Measurements from ENCODE around the gene CMBL. TPM values are rescaled to one million over a fixed set of nuclear protein-coding genes. Genes with fewer than 3 reads are reported as not detected.

CMBL gene
- total RNA-seq, 1 donor from 2014 or later: 20.5 TPM

DNA sequence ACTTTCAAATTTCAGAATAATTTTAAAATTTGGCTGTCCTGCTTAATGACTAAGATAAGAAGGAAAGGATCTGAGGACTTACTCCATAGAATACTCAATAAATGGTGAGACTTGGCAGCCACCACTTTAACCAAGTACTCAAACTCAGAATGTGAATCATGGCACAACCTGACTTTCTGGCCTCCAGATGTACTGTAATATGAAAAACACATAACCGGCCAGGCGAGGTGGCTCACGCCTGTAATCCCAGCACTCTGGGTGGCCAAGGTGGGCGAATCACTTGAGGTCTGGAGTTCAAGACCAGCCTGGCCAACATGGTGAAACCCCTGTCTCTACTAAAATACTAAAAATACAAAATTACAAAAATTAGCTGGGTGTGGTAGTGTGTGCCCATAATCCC lies 35.8 kb upstream of the CMBL start:
- no peak for DNase-seq (ENCODE audit: low spot score)
- TF ChIP-seq, protein P1, sequence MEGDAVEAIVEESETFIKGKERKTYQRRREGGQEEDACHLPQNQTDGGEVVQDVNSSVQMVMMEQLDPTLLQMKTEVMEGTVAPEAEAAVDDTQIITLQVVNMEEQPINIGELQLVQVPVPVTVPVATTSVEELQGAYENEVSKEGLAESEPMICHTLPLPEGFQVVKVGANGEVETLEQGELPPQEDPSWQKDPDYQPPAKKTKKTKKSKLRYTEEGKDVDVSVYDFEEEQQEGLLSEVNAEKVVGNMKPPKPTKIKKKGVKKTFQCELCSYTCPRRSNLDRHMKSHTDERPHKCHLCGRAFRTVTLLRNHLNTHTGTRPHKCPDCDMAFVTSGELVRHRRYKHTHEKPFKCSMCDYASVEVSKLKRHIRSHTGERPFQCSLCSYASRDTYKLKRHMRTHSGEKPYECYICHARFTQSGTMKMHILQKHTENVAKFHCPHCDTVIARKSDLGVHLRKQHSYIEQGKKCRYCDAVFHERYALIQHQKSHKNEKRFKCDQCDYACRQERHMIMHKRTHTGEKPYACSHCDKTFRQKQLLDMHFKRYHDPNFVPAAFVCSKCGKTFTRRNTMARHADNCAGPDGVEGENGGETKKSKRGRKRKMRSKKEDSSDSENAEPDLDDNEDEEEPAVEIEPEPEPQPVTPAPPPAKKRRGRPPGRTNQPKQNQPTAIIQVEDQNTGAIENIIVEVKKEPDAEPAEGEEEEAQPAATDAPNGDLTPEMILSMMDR (IDR thresholded peaks at IDR 0.05): no peak
- Mint-ChIP-seq H3K9me3 (ENCODE audit: low read depth) (no peaks in the 10 kb centered on the region), H3K27ac (ENCODE audit: unreplicated experiment) (no peak overlapping the region), H3K27me3 (ENCODE audit: low read depth) (no peaks in the 10 kb centered on the region), H3K36me3 (ENCODE audit: low read depth) (no peaks in the 10 kb centered on the region), H3K4me1 (ENCODE audit: low read depth) (no peaks in the 10 kb centered on the region), H3K4me3 (ENCODE audit: unreplicated experiment) (no peak overlapping the region)

DNA sequence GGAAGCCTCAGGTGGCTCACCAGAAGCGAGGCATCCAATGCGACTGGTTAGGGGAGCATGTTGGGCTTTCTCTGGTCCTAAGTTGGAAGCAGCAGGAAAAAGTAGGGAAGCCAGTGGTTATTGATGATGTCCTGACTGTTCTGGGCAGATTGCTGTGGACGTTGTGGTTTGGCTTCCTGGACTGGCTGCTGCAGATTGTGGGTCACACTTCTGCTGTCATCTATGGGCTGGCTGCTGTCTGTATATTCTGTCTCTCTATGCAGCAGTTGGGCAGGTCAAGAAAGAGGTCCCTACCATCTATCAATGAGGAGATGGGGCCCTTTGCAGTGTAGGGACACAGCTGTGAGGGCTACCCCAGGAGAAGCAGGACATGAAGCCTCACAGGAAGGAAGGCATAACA lies 32.3 kb upstream of the CMBL start:
- Mint-ChIP-seq H3K36me3 (ENCODE audit: low read depth) (no peaks in the 10 kb centered on the region), H3K27ac (ENCODE audit: unreplicated experiment) (no peak overlapping the region), H3K4me3 (ENCODE audit: unreplicated experiment) (no peak overlapping the region), H3K27me3 (ENCODE audit: low read depth) (no peaks in the 10 kb centered on the region), H3K4me1 (ENCODE audit: low read depth) (no peaks in the 10 kb centered on the region), H3K9me3 (ENCODE audit: low read depth) (no peaks in the 10 kb centered on the region)
- TF ChIP-seq, protein P1 (IDR thresholded peaks at IDR 0.05): no peak
- no peak for DNase-seq (ENCODE audit: low spot score)

DNA sequence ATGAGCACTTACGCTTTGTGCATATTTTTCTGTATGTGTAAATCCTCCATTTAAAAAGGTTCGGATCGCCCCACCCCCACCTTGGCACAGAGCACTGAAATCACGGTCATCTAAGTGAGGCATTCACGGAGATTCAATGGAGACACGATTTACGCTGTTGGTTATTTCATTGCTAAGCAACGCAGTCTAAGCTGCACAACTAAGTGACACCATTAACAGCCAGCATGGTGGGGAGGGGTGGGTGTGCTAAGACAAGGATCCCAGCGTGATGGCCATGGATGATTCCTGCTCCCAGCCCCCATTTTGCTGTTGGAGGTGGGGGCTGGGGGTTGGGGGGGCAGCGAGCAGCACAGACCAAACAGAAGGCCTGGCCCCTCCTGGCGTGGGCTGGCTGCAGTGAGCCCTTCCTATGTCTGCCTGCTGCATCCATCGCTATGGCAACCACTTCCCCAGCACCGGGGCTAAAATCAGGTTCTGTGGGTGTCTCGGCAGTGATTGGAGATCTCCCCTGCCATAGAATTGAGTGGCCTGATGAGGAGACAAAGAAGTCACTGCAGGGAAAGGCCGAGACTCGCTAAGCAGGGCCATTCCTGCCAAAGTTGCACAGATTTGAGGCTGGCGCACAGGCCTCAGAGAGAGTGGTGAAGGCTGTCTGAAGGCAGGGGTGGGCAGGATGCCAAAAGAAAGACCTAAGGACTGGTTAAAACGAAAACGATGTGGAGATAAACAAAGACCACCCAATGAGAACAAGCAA lies 31.5 kb upstream of the CMBL start:
- Mint-ChIP-seq H3K4me1 (ENCODE audit: low read depth) (peaks cover 3% of the 10 kb centered on the region), H3K9me3 (ENCODE audit: low read depth) (no peaks in the 10 kb centered on the region), H3K4me3 (ENCODE audit: unreplicated experiment) (no peak overlapping the region), H3K27me3 (ENCODE audit: low read depth) (no peaks in the 10 kb centered on the region), H3K27ac (ENCODE audit: unreplicated experiment) (no peak overlapping the region), H3K36me3 (ENCODE audit: low read depth) (no peaks in the 10 kb centered on the region)
- DNase-seq (ENCODE audit: low spot score): no peak
- TF ChIP-seq, protein P1 (IDR thresholded peaks at IDR 0.05): no peak

DNA sequence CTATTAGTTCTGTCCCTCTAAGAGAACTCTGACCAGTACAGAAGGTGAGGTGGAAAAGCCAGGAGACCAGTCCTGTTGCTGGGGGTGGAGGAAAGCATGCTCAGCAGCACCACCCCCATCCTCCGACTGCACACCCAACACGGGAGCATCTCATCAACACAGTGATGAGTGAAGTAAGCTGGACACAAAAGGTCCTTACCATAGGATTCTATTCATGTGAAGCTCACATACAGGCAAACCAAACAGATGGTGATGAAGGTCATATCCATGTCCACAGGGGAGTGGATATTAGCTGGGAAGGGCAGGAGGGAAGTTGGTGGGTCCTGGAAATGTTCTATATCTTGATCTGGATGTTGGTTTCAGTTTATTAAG lies 31.0 kb upstream of the CMBL start:
- TF ChIP-seq, protein P1 (IDR thresholded peaks at IDR 0.05): no peak
- Mint-ChIP-seq H3K9me3 (ENCODE audit: low read depth) (no peaks in the 10 kb centered on the region), H3K4me3 (ENCODE audit: unreplicated experiment) (no peak overlapping the region), H3K27me3 (ENCODE audit: low read depth) (no peaks in the 10 kb centered on the region), H3K36me3 (ENCODE audit: low read depth) (no peaks in the 10 kb centered on the region), H3K4me1 (ENCODE audit: low read depth) (peaks cover 4% of the 10 kb centered on the region), H3K27ac (ENCODE audit: unreplicated experiment) (no peak overlapping the region)
- DNase-seq (ENCODE audit: low spot score): no peak

DNA sequence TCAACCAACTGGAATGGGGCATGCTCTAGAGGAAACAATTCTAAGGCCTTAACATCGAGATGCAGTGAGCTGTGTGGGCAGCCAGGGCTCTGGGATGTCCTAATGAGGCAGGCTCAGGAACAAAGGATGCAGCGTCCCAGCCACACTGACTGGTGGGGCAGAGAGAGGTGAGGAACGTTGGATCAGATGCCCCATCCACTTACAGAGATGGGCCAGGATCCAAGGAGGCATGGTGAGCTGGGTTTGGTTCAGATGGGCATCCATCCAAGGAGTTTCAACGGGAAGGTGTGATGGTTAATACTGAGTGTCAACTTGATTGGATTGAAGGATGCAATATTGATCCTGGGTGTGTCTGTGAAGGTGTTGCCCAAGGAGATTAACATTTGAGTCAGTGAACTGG lies 30.3 kb upstream of the CMBL start:
- no peaks in the 10 kb centered on the region for H3K27me3 Mint-ChIP-seq (ENCODE audit: low read depth)
- H3K27ac Mint-ChIP-seq (ENCODE audit: unreplicated experiment): no peak overlapping the region
- H3K4me1 Mint-ChIP-seq (ENCODE audit: low read depth): peaks cover 10% of the 10 kb centered on the region
- TF ChIP-seq, protein P1 (IDR thresholded peaks at IDR 0.05): no peak
- no peak for DNase-seq (ENCODE audit: low spot score)
- H3K36me3 Mint-ChIP-seq (ENCODE audit: low read depth): no peaks in the 10 kb centered on the region
- H3K9me3 Mint-ChIP-seq (ENCODE audit: low read depth): no peaks in the 10 kb centered on the region
- no peak overlapping the region for H3K4me3 Mint-ChIP-seq (ENCODE audit: unreplicated experiment)
